Astrocyte (in vitro differentiated cells and primary cell): Measurements from ENCODE around the gene MEAF6.

ENCODE experiments used
- CTCF ChIP-seq: IDR thresholded peaks from 2 replicates; pipeline ENCODE4 v1.5.1; 2011; ENCODE audit warnings: low read depth, mild to moderate bottlenecking, inconsistent platforms, low read length, moderate library complexity; ENCODE audit not compliant: insufficient read depth
- EZH2 ChIP-seq: IDR thresholded peaks from 2 replicates; pipeline ENCODE4 v1.6.1; 2012; ENCODE audit warnings: mild to moderate bottlenecking, low read length, inconsistent platforms; ENCODE audit not compliant: insufficient read depth

- peak; percentile 90 for TF ChIP-seq CTCF
- no peak for TF ChIP-seq EZH2
Measured at GRCh38 chr1:37486680-37487618, 27.6 kb downstream of the MEAF6 start.
